Naive thymus-derived CD4-positive, alpha-beta T cell (primary cell): ENCODE results near the gene MESD. TPM values are rescaled to one million over a fixed set of nuclear protein-coding genes. Genes with fewer than 3 reads are reported as not detected.
A peak's percentile ranks its signal among the peaks of the same experiment; 100 is the strongest.
"Not testable (repeated sequence)": the region's sequence is repeated elsewhere in the genome, so short reads cannot be mapped to it uniquely, and the experiment has no call there.

ENCODE experiments used
- ATAC-seq: fragments of 150-1000 bp; cut with Tn5 transposase; 2 replicates; pipeline ENCODE4 v1.10.0; 2021; ENCODE audit warnings: mild to moderate bottlenecking, moderate library complexity
- CTCF ChIA-PET: fragments of 350-600 bp; sonication (Branson Sonifier 250); formaldehyde crosslinking; loops from one replicate; lab custom pipeline; 2021; ENCODE audit warnings: antibody characterized with exemption; lab: Charles Lee
- POLR2A ChIA-PET: fragments of 350-600 bp; sonication (Branson Sonifier 250); formaldehyde crosslinking; loops from one replicate; lab custom pipeline; 2021; ENCODE audit warnings: antibody characterized with exemption, inconsistent platforms; lab: Charles Lee
- DNase-seq, 9 donors: peaks; one replicate each; pipeline versions ENCODE4 v3.0.0 to v3.0.0-alpha.2; 2020 to 2022; ENCODE audit warnings: mixed read lengths in 1 of 9
- H3K27ac ChIP-seq: one replicate; pipeline ENCODE4 v1.7.0; 2013; ENCODE audit warnings: mild to moderate bottlenecking, low read depth, low read length, moderate library complexity
- H3K27me3 ChIP-seq, 2 donors: one replicate each; pipeline ENCODE4 v1.7.0; 2013; ENCODE audit warnings: low read length in 2 of 2, mild to moderate bottlenecking in 2 of 2, moderate library complexity in 2 of 2; ENCODE audit not compliant: control insufficient read depth in 2 of 2, insufficient read depth in 2 of 2
- H3K36me3 ChIP-seq, 3 experiments: 1 replicate in 2 of 3; 2 replicates in 1 of 3; pipeline ENCODE4 v1.7.0; 2013; ENCODE audit warnings: low read length in 3 of 3, mild to moderate bottlenecking in 3 of 3, moderate library complexity in 1 of 3; ENCODE audit not compliant: insufficient read depth in 3 of 3, control insufficient read depth in 2 of 3
- H3K4me1 ChIP-seq, 2 donors: one replicate each; pipeline ENCODE4 v1.7.0; 2013; ENCODE audit warnings: low read length in 2 of 2, mild to moderate bottlenecking in 2 of 2, moderate library complexity in 1 of 2; ENCODE audit not compliant: control insufficient read depth in 2 of 2, insufficient read depth in 2 of 2
- H3K4me3 ChIP-seq: 2 replicates; pipeline ENCODE4 v1.7.0; 2013; ENCODE audit warnings: mild to moderate bottlenecking, low read length
- H3K9me3 ChIP-seq, 3 experiments: 1 replicate in 2 of 3; 2 replicates in 1 of 3; pipeline ENCODE4 v1.7.0; 2013; ENCODE audit warnings: low read length in 3 of 3; ENCODE audit not compliant: control insufficient read depth in 2 of 3
- H3K27ac Mint-ChIP-seq, 9 donors: one replicate each; pipeline ENCODE4 v1.8.0; 2020 to 2022; ENCODE audit warnings: mixed read lengths in 9 of 9, mild to moderate bottlenecking in 8 of 9, moderate library complexity in 5 of 9, inconsistent platforms in 2 of 9
- H3K27me3 Mint-ChIP-seq, 5 donors: one replicate each; pipeline ENCODE4 v1.8.0; 2021 to 2022; ENCODE audit warnings: mixed read lengths in 5 of 5, mild to moderate bottlenecking in 1 of 5
- H3K36me3 Mint-ChIP-seq, 5 donors: one replicate each; pipeline ENCODE4 v1.8.0; 2020 to 2022; ENCODE audit warnings: mixed read lengths in 5 of 5, mild to moderate bottlenecking in 3 of 5, inconsistent platforms in 1 of 5
- H3K4me1 Mint-ChIP-seq, 7 donors: one replicate each; pipeline ENCODE4 v1.8.0; 2020 to 2022; ENCODE audit warnings: mixed read lengths in 7 of 7, mild to moderate bottlenecking in 3 of 7, inconsistent platforms in 1 of 7
- H3K4me3 Mint-ChIP-seq, 10 donors: one replicate each; pipeline ENCODE4 v1.8.0; 2020 to 2022; ENCODE audit warnings: mild to moderate bottlenecking in 10 of 10, mixed read lengths in 10 of 10, moderate library complexity in 6 of 10, inconsistent platforms in 2 of 10
- H3K9me3 Mint-ChIP-seq, 11 donors: one replicate each; pipeline ENCODE4 v1.8.0; 2020 to 2022; ENCODE audit warnings: mixed read lengths in 11 of 11, mild to moderate bottlenecking in 4 of 11, inconsistent platforms in 1 of 11, moderate library complexity in 1 of 11
- intact Hi-C, 2 donors: fragments of 100-400 bp; cut with micrococcal nuclease; formaldehyde crosslinking; loops; one replicate each; pipeline ENCODE4 v1.15.1; 2023
- polyA plus RNA-seq, 2 donors: library from polyadenylated mRNA; unstranded; fragments of 300-500 nt; fragmentation: Illumina TruSeq; gene quantifications; one replicate each; pipeline ENCODE4 v1.2.3, GENCODE V29; 2021
- total RNA-seq, 6 experiments: library from RNA in 5 of 6; stranded (reverse) in 5 of 6; gene quantifications; 1 replicate in 5 of 6; 2 replicates in 1 of 6; pipeline ENCODE4 v1.2.3 and lab custom pipeline; 2021 to 2026

The MESD gene
- total and polyA plus RNA-seq, 7 experiments from 2014 or later: 17.1 to 42.5 (median 29.3) TPM

DNA sequence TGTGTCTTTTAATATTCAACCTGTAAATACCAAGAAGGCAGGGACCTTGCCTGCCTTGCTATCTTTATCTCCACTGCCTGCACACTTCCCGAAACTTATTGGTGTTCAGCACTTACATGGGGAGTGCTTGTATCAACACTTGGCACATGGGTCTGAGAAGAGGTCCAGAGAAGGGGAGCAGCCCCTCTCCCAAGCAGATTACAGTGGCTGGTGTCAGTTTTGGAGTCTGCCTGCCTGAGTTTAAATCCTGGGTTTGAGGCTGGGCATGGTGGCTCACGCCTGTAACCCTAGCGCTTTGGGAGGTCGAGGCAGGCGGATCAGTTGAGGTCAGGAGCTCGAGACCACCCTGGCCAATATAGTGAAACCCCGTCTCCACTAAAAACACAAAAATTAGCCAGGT is 20.3 kb downstream of the MESD start:
- Mint-ChIP-seq H3K4me1 (peaks cover 4 to 23% (median 11%) of the 10 kb centered on the region in 7 donors), H3K27ac (no peak overlapping the region), H3K27me3 (no peaks in the 10 kb centered on the region), H3K9me3 (peaks cover 0 to 8% (median 0%) of the 10 kb centered on the region in 11 donors), H3K36me3 (peaks cover 5 to 35% (median 20%) of the 10 kb centered on the region in 5 donors), H3K4me3 (no peak overlapping the region)
- no peak overlapping the region for H3K27ac ChIP-seq
- ATAC-seq (no peak), DNase-seq (no peak)
- ChIA-PET POLR2A (no interaction called here), CTCF (interaction anchor here (0.6 to 4.8 kb wide), 10 partner anchors 10 to 519 kb away, joined by 3 to 30 read pairs (median 6); no protein-coding TSS in a partner anchor)
- H3K36me3 ChIP-seq: peaks cover 0 to 34% (median 3%) of the 10 kb centered on the region in 3 experiments
- no peak overlapping the region for H3K4me3 ChIP-seq
- no peaks in the 10 kb centered on the region for H3K27me3 ChIP-seq
- no peaks in the 10 kb centered on the region for H3K4me1 ChIP-seq
- intact Hi-C loops: no loop called here
- H3K9me3 ChIP-seq: no peaks in the 10 kb centered on the region

DNA sequence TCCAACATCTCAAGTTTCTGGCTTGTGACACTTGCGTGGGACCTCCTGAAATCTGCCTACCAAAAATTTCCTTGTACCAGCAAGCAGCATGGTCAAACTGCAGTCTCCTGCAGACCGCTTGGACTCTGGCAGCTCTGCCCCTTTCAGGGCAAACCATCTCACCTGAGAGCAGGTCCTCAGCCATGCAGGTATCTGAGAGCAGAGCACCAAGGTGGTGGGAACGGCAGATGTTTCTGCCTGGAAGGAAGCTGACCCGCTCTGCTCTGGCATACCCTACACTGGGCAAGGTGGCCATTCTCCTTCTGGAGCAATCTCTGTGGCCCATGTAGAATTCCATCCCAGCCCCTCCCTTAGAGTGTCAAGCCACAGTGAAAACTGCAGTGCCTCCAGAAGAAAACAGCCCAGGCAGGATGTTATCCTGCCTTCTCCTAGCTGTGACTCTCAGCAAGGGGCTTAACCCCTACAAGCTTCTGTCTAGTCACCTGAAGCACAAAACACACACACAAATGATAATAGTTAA is 21.6 kb downstream of the MESD start:
- Histone ChIP-seq H3K27me3 (no peaks in the 10 kb centered on the region), H3K9me3 (no peaks in the 10 kb centered on the region), H3K4me3 (no peak overlapping the region), H3K4me1 (no peaks in the 10 kb centered on the region), H3K36me3 (peaks cover 0 to 34% (median 3%) of the 10 kb centered on the region in 3 experiments), H3K27ac (no peak overlapping the region)
- intact Hi-C loops: no loop called here
- H3K36me3 Mint-ChIP-seq: peaks cover 8 to 45% (median 31%) of the 10 kb centered on the region in 5 donors
- peaks cover 7 to 31% (median 10%) of the 10 kb centered on the region in 7 donors for H3K4me1 Mint-ChIP-seq
- no peak overlapping the region for H3K27ac Mint-ChIP-seq
- H3K27me3 Mint-ChIP-seq: no peaks in the 10 kb centered on the region
- H3K4me3 Mint-ChIP-seq: no peak overlapping the region
- DNase-seq: no peak
- no peak for ATAC-seq
- peaks cover 0 to 10% (median 0%) of the 10 kb centered on the region in 11 donors for H3K9me3 Mint-ChIP-seq
- ChIA-PET POLR2A (no interaction called here), CTCF (interaction anchor here (0.8 to 4.8 kb wide), 6 partner anchors 22 to 519 kb away, joined by 3 to 30 read pairs (median 3); no protein-coding TSS in a partner anchor)

DNA sequence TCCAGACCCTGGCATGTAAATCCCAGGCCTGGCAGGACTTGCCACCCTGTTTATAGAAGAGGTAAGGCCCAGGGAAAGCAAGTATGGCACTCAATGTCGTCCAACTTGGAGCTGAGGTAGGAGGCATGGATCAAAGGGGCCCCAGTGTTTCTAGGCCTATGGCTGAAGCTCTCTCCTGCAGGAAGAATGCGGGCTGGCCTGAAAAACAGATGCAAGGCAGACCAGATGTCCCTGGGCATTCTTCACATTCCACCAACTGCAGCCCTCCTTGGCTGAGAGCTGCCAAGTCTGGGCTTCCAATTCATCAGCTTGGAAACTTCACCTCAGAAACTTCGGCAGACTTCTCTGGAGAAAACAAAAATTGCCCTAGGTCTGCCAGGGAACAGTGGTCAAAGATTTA is 22.2 kb downstream of the MESD start:
- Mint-ChIP-seq H3K4me1 (peaks cover 13 to 35% (median 15%) of the 10 kb centered on the region in 7 donors), H3K4me3 (no peak overlapping the region), H3K27ac (peak overlapping the region in 1 of 9 donors; percentile 45), H3K36me3 (peaks cover 11 to 51% (median 36%) of the 10 kb centered on the region in 5 donors), H3K27me3 (no peaks in the 10 kb centered on the region), H3K9me3 (peaks cover 0 to 13% (median 0%) of the 10 kb centered on the region in 11 donors)
- POLR2A ChIA-PET: no interaction called here
- no peaks in the 10 kb centered on the region for H3K9me3 ChIP-seq
- ATAC-seq: no peak
- no peak for DNase-seq
- peaks cover 0 to 32% (median 3%) of the 10 kb centered on the region in 3 experiments for H3K36me3 ChIP-seq
- no peak overlapping the region for H3K27ac ChIP-seq
- no peaks in the 10 kb centered on the region for H3K27me3 ChIP-seq
- no peaks in the 10 kb centered on the region for H3K4me1 ChIP-seq
- no peak overlapping the region for H3K4me3 ChIP-seq
- CTCF ChIA-PET: interaction anchor here (0.8 to 1.8 kb wide), 4 partner anchors 22 to 518 kb away, joined by 3 to 6 read pairs (median 3); no protein-coding TSS in a partner anchor
- intact Hi-C loops: no loop called here

DNA sequence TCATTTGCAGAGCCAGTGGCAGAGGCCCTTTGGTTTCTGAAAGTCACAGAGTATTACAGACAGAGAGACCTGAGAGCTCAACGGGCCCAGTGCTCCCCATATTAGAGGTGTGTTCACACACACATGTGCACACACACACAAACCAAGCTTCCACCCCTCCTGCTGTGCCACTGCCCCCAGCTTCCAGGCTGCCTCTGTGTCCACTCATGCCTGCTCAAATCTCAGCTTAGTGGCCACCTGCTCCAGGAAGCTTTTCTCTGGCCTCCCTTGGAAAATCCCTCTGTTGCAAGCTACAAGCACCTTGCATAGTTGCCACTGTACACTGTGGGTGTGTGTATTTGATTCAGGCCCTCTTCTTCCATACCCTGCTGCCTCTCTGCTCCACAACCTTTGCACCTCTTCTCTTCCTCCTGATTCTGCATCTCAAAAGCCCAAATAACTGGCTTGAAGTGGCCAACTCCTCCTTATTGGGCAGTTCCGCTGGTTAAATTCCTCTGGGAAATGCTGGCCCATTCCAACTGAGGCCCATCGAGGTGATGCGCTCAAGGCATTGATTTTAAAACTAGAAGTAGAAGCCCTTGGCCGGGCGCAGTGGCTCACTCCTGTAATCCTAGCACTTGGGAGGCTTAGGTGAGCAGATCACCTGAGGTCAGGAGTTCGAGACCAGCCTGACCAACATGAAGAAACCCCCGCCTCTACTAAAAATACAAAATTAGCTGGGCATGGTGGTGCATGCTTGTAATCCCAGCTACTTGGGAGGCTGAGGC is 23.0 kb downstream of the MESD start:
- intact Hi-C loops: no loop called here
- peaks cover 13 to 55% (median 41%) of the 10 kb centered on the region in 5 donors for H3K36me3 Mint-ChIP-seq
- DNase-seq (no peak), ATAC-seq (no peak)
- peaks cover 19 to 42% (median 24%) of the 10 kb centered on the region in 7 donors for H3K4me1 Mint-ChIP-seq
- H3K9me3 Mint-ChIP-seq: peaks cover 0 to 14% (median 0%) of the 10 kb centered on the region in 11 donors
- H3K36me3 ChIP-seq: peaks cover 0 to 28% (median 3%) of the 10 kb centered on the region in 3 experiments
- CTCF ChIA-PET: interaction anchor here (1.8 kb wide), 1 partner anchor 299 kb away, joined by 6 read pairs; no protein-coding TSS in a partner anchor
- H3K27me3 Mint-ChIP-seq: no peaks in the 10 kb centered on the region
- H3K4me3 Mint-ChIP-seq: no peak overlapping the region
- H3K4me1 ChIP-seq: no peaks in the 10 kb centered on the region
- H3K4me3 ChIP-seq: no peak overlapping the region
- H3K27me3 ChIP-seq: no peaks in the 10 kb centered on the region
- H3K27ac ChIP-seq: no peak overlapping the region
- H3K27ac Mint-ChIP-seq: peak overlapping the region in 2 of 9 donors; percentile 12 to 35
- H3K9me3 ChIP-seq: no peaks in the 10 kb centered on the region
- POLR2A ChIA-PET: no interaction called here

DNA sequence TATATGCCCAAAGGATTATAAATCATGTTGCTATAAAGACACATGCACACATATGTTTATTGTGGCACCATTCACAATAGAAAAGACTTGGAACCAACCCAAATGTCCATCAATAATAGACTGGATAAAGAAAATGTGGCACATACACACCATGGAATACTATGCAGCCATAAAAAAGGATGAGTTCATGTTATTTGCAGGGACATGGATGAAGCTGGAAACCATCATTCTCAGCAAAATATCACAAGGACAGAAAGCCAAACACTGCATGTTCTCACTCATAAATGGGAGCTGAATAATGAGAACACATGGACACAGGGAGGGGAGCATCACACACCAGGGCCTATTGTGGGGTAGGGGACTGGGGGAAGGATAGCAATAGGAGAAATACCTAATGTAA is 24.2 kb downstream of the MESD start:
- Mint-ChIP-seq H3K36me3 (peaks cover 13 to 66% (median 48%) of the 10 kb centered on the region in 5 donors), H3K9me3 (peaks cover 0 to 14% (median 0%) of the 10 kb centered on the region in 11 donors), H3K4me1 (peaks cover 17 to 40% (median 29%) of the 10 kb centered on the region in 7 donors)
- CTCF ChIA-PET, H3K27me3 ChIP-seq, intact Hi-C loops, H3K9me3 ChIP-seq, H3K27ac ChIP-seq, H3K4me3 ChIP-seq, POLR2A ChIA-PET, H3K4me3 Mint-ChIP-seq, H3K27ac Mint-ChIP-seq, ATAC-seq, H3K27me3 Mint-ChIP-seq, H3K4me1 ChIP-seq, DNase-seq: not testable (repeated sequence)
- H3K36me3 ChIP-seq: peaks cover 0 to 22% (median 3%) of the 10 kb centered on the region in 3 experiments

DNA sequence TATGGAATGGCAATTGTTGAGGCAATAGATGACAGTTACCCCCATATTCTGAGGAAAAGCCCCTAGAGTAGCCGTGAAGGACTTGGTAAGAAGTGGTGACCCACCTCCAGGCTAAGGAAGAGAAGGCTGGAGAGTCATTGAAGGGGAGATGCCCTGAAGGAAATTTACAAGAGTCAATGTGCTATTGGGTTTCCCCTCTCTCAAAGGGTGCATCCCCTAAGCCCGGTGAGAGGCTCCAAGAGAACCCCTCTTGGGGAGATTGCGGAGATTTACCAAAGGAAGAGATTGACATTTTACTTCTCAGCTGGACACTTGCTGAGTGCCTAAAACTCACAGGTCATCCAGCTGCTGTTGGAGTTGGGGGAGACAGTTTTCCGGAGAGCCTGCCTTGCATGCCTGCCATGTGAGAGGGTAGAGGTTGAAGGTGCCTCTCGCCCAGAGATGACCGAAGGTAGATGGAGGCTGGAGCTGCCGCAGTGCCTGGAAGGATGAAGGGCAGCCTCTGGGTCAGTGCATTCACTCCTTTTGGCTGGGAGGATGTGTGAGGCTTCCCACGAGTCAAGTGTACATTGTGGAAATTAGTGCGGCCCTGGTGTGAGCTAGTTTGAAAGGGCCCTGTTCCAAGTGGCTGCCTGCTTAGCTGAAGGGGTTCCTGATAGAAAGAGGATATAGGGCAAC is 30.7 kb downstream of the MESD start:
- peaks cover 10 to 80% (median 56%) of the 10 kb centered on the region in 5 donors for H3K36me3 Mint-ChIP-seq
- CTCF ChIA-PET: no interaction called here

More for the DNA sequence above, 30.7 kb downstream of the MESD start:
- Histone ChIP-seq H3K4me3 (no peak overlapping the region), H3K4me1 (no peaks in the 10 kb centered on the region), H3K27ac (no peak overlapping the region), H3K36me3 (peaks cover 0 to 31% (median 0%) of the 10 kb centered on the region in 3 experiments), H3K27me3 (no peaks in the 10 kb centered on the region), H3K9me3 (no peaks in the 10 kb centered on the region)
- Mint-ChIP-seq H3K27ac (no peak overlapping the region), H3K27me3 (no peaks in the 10 kb centered on the region), H3K4me1 (peaks cover 14 to 29% (median 25%) of the 10 kb centered on the region in 7 donors), H3K9me3 (peaks cover 0 to 4% (median 0%) of the 10 kb centered on the region in 11 donors), H3K4me3 (no peak overlapping the region)
- DNase-seq (no peak), ATAC-seq (no peak)
- POLR2A ChIA-PET: no interaction called here
- intact Hi-C loops: no loop called here
